Measurements from ENCODE around the gene OSBPL9.
"Not testable (repeated sequence)": the region's sequence is repeated elsewhere in the genome, so short reads cannot be mapped to it uniquely, and the experiment has no call there.

The OSBPL9 gene

DNA sequence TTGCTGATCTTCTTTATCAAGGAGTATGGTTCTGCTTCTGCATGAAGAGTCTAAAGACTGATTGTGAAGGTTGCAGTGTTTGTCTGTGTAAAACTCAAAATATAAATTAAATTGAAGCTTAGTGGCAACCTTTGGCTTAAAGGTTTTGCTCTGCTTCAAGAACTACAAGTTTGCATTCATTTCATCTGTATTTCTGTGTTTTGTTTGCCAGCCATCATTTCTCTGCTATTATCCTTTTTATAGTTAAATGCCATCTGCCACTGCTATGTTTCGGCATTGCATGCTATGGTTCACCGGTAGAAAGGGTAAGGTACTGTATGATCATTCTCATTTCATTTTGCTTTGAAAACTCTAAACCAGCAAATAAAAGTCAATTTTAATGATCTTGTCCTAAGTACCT lies 52.9 kb downstream of the OSBPL9 start:
- no peak for DNase-seq

DNA sequence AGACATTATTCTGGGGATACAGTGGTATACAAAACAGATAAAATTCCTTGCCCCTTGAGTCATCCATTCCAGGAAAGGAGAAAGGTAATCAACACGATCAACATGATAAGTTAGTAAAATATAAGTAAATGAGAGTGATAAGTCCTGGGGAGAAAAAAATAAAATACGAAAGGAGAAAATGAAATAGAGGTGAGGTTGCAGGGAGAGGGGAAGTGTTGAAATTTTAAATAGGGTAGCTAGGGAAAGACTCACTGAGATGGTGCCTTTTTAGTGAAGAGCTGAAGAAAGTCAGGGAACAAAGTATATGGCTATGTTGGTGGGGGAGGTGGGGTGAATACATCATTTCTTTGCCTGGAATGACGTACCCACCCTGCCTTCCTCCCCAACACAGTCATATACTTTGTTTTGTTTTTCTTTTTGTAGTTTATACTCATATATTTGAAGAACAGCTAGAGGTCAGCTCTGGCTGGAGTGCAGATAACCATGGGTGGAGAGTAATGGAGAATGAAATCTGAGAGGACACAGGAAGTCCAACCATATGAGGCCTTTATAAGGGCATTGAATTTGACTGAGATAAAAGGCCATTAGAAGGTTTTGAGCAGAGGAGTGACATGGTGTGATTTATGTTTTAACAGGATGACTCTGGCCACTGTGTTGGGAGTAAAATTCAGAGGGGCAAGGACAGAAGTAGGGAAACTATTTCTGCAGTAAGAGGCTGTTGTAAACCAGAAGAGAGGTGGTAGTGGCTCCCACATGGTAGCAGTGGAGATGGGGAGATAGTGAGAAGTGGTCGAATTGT lies 54.8 kb downstream of the OSBPL9 start:
- no peak for DNase-seq

DNA sequence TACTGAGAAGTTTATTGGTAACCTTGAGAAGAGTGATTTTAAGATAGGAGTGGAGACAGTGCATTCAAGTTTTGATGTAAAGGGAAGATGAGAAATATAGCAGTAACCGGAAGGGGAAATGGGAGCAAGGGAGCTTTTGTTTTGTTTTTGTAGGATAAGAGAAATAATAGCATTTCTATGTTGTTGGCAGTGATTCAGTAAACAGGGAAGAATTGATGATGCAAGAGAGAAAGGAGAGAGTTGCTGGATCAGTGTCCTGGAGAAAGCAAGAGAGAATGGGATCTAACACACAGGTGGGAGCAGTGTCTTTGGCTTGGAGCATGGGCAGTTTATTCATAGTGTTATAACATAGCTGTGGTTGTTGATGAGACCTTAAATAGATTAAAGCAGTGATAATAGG lies 56.4 kb downstream of the OSBPL9 start:
- no peak for DNase-seq

DNA sequence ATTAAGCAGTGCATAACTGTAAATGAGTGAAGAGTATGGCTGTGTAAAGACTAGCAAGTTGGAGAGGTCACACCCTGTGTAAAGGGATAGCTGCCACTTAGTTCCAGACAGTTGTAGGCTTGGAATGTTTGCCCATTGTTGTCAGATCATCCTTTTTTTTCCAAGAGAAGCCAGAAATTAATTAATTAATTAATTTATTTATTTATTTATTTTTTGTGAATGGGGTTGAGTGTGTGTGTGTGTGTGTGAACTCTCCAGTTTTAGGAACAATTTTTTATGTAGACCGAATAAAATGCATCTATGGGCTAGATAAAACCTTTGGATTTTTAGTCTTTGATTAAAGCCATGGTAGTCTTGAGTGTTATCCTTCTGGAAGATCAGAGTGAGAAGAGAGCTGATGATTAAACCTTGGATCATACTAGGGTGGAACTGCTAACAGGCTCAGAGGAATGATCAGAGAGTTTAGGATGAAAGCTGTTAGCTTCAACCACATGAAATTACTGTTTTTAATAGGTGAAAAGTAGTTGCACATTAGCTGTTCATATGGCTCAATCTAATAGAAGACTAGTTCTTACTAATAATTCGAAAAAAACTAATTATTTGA lies 58.4 kb downstream of the OSBPL9 start:
- no peak for DNase-seq

DNA sequence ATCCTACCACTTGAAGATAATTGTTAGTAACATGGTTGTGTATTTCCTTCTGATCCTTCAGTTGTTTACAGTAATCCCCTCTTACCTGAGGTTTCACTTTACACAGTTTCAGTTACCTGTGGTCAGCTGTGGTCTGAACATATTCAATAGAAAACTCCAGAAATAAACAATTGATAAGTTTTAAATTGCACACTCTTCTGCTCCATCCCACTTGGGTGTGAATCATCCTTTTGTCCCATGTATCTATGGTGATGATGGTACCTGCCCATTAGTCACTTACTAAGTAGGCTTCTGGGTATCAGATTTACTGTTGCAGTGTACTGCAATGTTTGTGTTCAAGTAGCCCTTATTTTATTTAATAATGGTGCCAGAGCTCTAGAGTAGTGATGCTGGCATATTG lies 62.5 kb downstream of the OSBPL9 start:
- DNase-seq, result no peak

DNA sequence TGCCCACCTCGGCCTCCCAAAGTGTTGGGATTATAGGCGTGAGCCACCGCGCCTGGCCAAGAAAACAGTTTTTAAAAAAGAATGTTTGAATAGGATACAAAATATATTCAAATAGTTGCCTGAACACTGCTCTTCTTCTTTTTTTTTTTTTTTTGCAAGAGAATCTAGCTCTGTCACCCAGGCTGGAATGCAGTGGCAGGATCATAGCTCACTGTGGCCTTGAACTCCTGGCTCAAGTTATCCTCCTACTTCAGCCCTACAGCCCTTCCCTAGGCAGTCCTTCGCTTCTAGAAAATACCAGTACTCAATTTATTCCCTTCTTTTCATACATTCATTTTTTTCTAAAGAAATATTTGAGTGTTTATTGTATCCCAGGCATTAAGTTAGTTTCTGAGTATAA lies 67.9 kb downstream of the OSBPL9 start:
- DNase-seq, result no peak

DNA sequence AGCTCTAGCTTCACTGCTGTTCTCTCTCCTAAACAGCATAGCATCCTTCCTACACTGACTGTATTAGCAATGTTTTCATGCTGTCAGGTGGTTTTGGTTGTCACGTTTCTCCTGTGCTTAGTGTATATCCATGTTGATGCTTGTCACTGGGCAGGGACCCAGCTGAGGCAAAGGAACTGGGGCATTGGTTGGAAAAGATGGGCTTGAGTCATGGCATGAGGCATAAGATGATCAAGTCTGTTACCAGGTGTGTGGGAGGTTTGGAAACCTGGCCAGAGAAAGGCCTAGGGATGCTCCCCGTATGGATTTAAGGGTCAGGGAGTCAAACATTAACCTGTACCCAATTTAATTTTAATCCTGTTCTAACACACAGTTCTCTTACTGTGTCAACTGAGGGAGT lies 69.6 kb downstream of the OSBPL9 start:
- DNase-seq, result no peak

DNA sequence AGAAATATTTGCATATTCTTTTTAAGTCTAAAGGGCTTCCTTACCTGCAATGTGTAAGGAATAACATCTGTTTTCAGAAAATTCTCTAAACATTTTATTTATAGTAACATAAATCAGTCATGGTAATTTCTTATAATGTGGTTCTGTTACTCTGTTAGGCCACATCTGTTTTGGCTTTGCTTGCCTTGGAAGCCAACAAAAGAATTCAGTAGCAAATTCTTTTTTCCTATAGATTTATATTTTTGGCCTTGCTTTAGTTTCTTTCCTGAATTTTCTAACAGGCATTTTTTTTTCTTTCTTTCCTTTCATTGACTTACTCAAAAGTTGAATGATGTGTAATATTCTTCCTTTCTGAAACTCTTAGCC lies 72.2 kb downstream of the OSBPL9 start:
- no peak for DNase-seq

DNA sequence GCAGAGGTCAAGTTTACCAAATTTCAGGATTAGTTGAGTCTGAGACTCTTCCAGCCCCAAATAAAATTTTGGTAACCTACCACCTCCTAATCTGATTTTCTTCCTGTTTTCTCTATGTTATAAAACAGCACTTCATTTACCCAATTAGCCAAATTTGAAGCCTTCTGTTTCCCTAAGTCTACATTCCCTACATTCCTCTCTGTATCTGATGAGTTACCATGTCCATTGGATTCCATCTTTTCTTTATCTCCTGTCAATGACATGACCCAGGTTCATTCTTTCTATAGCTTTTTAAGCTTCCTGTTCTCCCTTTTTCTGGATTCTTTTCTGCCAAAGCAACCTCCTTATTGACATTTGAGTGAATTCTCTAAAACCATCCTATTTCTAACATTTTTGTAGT lies 72.8 kb downstream of the OSBPL9 start:
- DNase-seq, result no peak

DNA sequence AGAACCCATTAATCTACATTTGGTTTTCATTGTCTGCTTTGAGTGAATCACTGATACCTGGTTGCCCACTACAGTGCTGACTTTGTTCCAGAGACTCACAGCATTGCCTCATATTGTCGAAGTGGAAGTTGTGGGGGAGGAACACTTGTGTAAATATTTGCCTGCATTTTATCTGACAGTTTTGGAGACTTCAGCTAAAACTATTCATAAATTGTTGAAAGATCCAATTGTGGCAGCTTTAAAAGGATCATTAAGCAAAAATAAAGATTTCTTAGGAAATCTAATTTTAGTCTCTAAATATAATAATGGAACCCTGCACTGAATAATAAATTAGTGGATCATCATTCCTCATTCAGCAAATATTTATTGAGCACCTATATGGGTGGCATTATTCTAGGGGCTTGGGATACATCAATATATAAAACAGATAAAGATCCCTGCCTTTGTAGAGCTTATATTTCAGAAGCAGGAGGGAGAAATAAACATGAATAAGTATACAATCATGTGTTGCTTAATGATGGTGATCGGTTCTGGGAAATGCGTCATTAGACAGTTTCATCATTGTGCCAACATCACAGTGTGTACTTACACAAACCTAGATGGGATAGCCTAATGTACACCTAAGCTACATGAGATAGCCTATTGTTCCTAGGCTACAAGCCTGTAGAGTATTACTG lies 73.5 kb downstream of the OSBPL9 start:
- DNase-seq, result no peak

DNA sequence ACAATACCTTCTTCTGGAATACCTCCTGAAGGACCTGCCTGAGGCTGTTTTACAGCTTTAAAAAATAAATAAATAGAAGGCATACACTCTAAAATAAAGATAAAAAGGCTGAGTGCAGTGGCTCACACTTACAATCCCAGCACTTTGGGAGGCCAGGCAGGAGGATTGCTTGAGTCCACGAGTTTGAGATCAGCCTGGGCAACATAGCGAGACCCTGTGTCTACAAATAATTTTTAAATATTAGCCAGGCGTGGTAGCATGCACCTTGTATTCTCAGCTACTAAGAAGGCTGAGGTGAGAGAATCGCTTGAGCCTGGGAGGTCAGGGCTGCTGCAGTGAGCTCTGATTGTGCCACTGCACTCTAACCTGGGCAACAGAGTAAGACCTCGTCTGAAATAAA lies 75.0 kb downstream of the OSBPL9 start:
- no peak for DNase-seq

DNA sequence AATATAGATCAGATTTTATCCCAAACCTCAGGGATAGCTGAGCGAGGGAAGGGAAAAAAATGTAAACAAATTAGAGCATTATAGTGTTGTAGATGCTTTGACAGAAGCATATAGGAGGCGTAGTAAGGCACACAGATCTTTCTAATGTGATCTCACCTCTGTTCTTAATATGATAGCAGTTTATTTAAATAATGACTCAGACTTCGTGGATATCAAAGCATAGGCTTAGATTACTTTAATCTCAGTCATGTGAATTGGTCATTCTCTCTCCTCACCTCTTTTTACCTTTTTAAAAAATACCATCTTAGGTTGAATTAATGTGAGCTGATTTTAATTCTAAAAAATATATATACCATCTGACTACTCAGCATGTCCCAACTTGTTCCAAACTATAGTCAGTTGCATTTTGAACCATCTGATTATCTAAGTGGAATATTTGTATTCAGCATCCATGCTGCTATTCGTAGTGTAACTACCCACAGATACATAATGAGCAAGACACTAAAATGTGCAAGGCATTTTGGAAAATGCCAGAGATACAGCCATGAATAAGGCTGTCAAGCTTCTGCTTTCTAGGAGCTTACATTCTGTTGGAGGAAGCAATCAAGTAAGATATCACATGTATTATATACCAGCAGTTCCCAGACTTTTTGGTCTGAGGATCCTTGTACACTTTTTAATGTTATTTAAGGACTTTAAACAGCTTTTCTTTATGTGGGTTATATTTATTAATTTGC lies 76.7 kb downstream of the OSBPL9 start:
- no peak for DNase-seq

DNA sequence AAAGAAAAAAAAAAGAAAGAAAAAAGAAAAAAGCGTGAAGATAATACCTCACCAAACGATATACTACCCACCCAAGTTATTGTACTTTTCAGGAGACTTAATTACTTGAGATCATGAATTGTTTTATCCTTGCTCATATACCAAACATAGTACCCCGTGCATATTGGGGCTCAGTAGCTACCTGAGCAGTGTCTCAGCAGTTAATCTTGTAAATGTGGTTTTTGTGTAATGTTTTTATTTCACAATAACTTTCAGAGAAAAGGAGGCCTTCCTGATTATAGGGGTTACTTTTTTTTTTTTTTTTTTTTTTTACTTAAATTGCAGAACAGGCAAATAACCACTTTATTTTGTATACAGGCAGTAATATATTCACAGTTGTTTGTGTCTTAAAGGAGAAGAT lies 80.3 kb downstream of the OSBPL9 start:
- DNase-seq, result no peak

DNA sequence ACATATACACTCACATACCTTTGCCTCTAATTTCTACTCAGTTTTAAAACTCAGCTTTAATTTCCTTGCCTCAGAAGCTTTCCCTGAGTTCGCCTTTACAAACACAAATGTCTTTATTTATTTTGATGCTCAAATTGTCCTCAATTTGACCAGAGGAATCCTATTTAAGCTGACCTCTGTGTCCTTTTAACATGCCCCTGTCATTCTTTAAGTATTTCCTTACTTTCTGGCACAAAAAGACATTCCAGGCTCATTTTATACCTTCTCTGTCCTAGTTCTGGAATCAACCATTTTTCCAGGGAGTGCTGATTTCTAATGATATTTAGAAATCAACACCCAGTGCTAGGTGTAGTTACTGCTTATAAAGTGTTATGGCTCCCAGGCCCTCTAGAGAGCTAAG lies 82.5 kb downstream of the OSBPL9 start:
- DNase-seq, result no peak

DNA sequence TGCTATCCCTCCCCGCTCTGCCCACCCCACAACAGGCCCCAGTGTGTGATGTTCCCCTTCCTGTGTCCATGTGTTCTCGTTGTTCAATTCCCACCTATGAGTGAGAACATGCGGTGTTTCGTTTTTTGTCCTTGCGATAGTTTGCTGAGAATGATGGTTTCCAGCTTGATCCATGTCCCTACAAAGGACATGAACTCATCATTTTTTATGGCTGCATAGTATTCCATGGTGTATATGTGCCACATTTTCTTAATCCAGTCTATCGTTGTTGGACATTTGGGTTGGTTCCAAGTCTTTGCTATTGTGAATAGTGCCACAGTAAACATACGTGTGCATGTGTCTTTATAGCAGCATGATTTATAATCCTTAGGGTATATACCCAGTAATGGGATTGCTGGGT lies 84.9 kb downstream of the OSBPL9 start:
- DNase-seq, result not testable (repeated sequence)

DNA sequence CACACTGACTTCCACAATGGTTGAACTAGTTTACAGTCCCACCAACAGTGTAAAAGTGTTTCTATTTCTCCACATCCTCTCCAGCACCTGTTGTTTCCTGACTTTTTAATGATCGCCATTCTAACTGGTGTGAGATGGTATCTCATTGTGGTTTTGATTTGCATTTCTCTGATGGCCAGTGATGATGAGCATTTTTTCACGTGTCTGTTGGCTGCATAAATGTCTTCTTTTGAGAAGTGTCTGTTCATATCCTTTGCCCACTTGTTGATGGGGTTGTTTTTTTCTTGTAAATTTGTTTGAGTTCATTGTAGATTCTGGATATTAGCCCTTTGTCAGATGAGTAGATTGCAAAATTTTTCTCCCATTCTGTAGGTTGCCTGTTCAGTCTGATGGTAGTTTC lies 85.3 kb downstream of the OSBPL9 start:
- not testable (repeated sequence) for DNase-seq

DNA sequence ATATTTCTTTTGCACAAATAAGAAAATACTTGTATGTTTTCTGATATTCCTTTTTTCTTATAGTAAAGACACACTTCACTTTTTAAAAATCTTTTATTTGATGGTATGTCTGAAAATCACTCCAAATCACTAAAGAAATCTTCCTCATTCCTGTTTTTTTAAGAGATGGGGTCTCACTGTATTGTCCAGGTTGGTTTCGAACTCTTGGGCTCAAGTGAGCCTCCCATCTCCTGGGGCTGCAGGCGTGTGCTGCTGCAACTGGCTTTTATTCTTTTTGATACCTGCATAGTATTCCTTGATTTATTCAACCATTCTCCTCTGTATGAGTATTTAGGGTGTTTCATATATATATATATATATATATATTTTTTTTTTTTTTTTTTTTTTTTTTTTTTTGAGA lies 88.1 kb downstream of the OSBPL9 start:
- no peak for DNase-seq

DNA sequence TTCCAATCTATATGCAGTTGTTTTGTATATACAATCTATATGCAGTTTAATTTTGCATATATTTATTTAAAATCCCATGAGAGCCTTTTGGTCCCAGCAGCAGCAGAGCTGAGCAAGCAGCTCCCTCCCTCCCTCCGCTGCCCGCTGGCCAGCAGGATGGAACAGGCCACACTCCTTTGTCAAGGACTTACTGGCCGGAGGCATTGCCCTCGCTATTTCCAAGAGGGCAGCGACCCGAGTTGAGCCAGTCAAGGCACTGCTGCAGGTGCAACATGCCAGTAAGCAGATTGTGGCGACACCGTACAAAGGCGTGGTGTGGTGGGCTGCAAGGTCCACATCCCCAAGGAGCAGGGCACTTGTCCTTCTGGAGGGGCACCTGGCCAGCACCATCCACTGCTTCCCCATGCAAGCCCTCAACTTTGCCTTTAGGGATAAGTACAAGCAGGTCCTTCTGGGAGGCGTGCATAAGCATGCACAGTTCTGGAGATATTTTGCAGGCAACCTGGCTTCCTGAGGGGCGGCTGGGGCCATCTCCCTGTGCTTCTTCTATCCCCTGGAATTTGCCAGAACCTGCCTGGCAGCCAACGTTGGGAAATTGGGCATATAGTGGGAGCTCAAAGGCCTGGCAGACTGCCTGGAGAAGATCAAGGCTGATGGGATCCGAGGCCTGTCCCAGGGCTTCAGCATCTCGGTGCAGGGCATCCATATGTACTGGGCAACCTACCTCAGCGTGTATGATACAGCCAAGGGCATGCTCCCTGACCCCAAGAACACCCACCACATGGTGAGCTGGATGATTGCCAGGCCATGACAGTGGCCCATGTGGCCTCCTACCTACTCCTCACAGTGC lies 92.2 kb downstream of the OSBPL9 start:
- no peak for DNase-seq

DNA sequence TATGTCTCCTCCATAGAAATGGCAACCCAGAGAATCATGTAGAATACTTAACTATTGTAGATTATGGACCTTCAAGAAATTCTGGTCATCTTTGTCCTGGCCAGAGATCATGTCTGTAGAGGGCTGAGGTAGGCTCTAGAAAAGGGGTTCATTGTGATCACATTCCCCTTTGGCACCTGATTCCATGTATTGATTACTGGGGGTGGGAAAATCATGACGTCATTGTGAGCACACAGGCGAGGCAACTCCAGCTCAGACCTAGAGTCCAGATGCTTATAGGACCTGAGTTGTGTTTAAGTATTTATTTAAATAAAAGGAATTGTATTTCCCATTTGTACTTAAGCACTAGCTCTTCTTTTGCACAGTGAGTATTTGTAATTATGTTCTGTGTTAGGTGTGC lies 93.1 kb downstream of the OSBPL9 start:
- no peak for DNase-seq

DNA sequence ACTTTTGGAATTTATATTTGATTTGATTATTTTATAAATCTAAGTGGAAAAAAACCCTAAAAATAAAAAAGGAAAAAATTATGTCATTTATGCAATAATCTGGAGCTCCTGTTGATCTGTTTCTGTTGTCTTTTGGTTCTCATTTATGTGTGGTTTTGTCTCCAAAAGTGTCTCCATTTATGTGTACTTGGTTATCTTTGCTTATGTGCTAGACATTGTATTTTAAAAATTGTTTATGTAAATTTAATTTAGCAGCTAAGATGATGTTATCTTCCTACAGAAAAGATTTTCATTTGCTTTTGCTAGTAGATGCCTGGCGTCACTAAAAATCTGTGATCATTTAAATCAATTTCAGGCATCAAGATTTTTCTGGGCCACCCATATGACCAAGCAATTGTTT lies 95.7 kb downstream of the OSBPL9 start:
- DNase-seq, result no peak

DNA sequence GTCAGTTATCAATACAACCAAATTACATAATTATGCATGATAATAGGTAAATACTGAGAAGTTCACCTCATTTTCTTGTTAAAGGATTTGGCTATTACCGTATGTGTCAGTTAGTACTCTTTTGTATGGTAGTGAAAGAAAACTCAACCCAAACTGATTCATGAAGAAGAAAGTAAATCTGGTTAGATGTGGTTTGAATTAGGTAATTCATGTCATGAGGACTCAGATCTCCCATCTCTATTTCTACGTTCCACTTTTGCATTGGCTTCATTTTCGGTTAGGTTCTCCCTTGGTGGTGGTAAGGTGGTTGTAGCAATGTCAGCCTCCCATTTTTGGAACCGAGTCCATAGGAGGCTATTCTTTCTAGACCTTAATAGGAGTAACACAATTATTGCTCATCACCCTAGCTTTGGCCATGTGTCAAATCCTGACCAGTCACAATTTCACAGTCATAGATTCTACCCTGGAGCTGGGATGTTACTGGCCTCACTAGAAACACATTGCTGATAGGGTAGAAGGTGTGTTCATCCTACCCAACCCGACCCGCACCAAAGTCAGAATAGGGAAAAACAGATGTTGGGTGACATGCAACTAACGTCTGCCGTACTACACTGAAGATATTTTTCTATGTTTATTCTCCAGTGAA lies 97.6 kb downstream of the OSBPL9 start:
- DNase-seq, result no peak

DNA sequence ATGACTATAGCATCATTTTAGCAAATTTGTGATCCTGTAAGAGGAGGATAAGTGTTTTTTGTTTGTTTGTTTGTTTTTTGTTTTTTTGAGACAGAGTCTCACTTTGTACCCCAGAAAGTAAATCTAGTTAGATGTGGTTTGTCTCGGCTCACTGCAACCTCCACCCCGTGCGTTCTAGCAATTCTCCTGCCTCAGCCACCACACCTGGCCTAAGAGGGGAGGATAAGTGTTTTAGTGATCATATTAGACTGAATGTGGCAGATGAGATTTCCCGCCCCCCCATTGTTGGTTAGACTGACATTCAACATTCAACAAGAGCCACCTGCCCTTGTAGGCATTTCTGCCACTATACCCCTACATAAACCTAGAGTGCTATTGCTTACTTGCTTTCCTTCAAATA lies 98.5 kb downstream of the OSBPL9 start:
- DNase-seq, result no peak

Measured in CD4-positive, alpha-beta T cell treated with Interleukin-17A for 1 hour (primary cell).